ENCODE measurements around the gene PLAGL1. TPM values are rescaled to one million over a fixed set of nuclear protein-coding genes. Genes with fewer than 3 reads are reported as not detected.
"Not testable (repeated sequence)": the region's sequence is repeated elsewhere in the genome, so short reads cannot be mapped to it uniquely, and the experiment has no call there.

The PLAGL1 gene
- 100 to 1,000 TPM; 228 to 470 (median 298) TPM for polyA plus RNA-seq (ENCODE audit: insufficient read length in 12 of 12)
- long read RNA-seq, donor 1, transcript PLAGL1-226 (7 exons, 3,229 nt), result major isoform, 5 of 29 reads
- long read RNA-seq, donor 1, partial matches to known transcripts, result 20 of 29 reads
- long read RNA-seq, donor 1, other reads (novel, unspliced or antisense), result 0 of 29 reads
- long read RNA-seq, donor 2, transcript PLAGL1-223 (6 exons, 2,138 nt), result minor isoform, 10 of 83 reads
- long read RNA-seq, donor 2, transcript PLAGL1-226 (7 exons, 3,229 nt), result major isoform, 17 of 83 reads
- long read RNA-seq, donor 2, partial matches to known transcripts, result 46 of 83 reads
- long read RNA-seq, donor 2, other reads (novel, unspliced or antisense), result 5 of 83 reads
- long read RNA-seq, donor 3, partial matches to known transcripts, result 24 of 31 reads
- long read RNA-seq, donor 3, other reads (novel, unspliced or antisense), result 0 of 31 reads
- long read RNA-seq, donor 4, transcript PLAGL1-226 (7 exons, 3,229 nt), result major isoform, 5 of 36 reads
- long read RNA-seq, donor 4, partial matches to known transcripts, result 21 of 36 reads
- long read RNA-seq, donor 4, other reads (novel, unspliced or antisense), result 0 of 36 reads
- long read RNA-seq, donor 5, transcript PLAGL1-226 (7 exons, 3,229 nt), result minor isoform, 8 of 133 reads
- long read RNA-seq, donor 5, transcript PLAGL1-203 (3 exons, 2,800 nt), result major isoform, 13 of 133 reads
- long read RNA-seq, donor 5, transcript PLAGL1-223 (6 exons, 2,138 nt), result minor isoform, 10 of 133 reads
- long read RNA-seq, donor 5, partial matches to known transcripts, result 83 of 133 reads
- long read RNA-seq, donor 5, other reads (novel, unspliced or antisense), result 12 of 133 reads
- long read RNA-seq, donor 6, transcript PLAGL1-223 (6 exons, 2,138 nt), result major isoform, 5 of 47 reads
- long read RNA-seq, donor 6, partial matches to known transcripts, result 35 of 47 reads
- long read RNA-seq, donor 6, other reads (novel, unspliced or antisense), result 0 of 47 reads
- long read RNA-seq, donor 7, transcript PLAGL1-226 (7 exons, 3,229 nt), result major isoform, 7 of 33 reads
- long read RNA-seq, donor 7, partial matches to known transcripts, result 20 of 33 reads
- long read RNA-seq, donor 7, other reads (novel, unspliced or antisense), result 0 of 33 reads
- long read RNA-seq, donor 8, transcript PLAGL1-203 (3 exons, 2,800 nt), result major isoform, 9 of 220 reads
- long read RNA-seq, donor 8, transcript PLAGL1-226 (7 exons, 3,229 nt), result minor isoform, 8 of 220 reads
- long read RNA-seq, donor 8, transcript PLAGL1-223 (6 exons, 2,138 nt), result minor isoform, 8 of 220 reads
- long read RNA-seq, donor 8, partial matches to known transcripts, result 178 of 220 reads
- long read RNA-seq, donor 8, other reads (novel, unspliced or antisense), result 13 of 220 reads
- long read RNA-seq, donor 9, transcript PLAGL1-223 (6 exons, 2,138 nt), result major isoform, 7 of 65 reads
- long read RNA-seq, donor 9, transcript PLAGL1-226 (7 exons, 3,229 nt), result minor isoform, 6 of 65 reads
- long read RNA-seq, donor 9, partial matches to known transcripts, result 51 of 65 reads
- long read RNA-seq, donor 9, other reads (novel, unspliced or antisense), result 0 of 65 reads
- long read RNA-seq, donor 10, transcript PLAGL1-223 (6 exons, 2,138 nt), result minor isoform, 5 of 74 reads
- long read RNA-seq, donor 10, transcript PLAGL1-226 (7 exons, 3,229 nt), result major isoform, 11 of 74 reads
- long read RNA-seq, donor 10, partial matches to known transcripts, result 53 of 74 reads
- long read RNA-seq, donor 10, other reads (novel, unspliced or antisense), result 0 of 74 reads
- long read RNA-seq, donor 11, transcript PLAGL1-223 (6 exons, 2,138 nt), result major isoform, 5 of 91 reads
- long read RNA-seq, donor 11, transcript PLAGL1-203 (3 exons, 2,800 nt), result major isoform, 5 of 91 reads
- long read RNA-seq, donor 11, transcript PLAGL1-226 (7 exons, 3,229 nt), result major isoform, 5 of 91 reads
- long read RNA-seq, donor 11, partial matches to known transcripts, result 68 of 91 reads
- long read RNA-seq, donor 11, other reads (novel, unspliced or antisense), result 5 of 91 reads

DNA sequence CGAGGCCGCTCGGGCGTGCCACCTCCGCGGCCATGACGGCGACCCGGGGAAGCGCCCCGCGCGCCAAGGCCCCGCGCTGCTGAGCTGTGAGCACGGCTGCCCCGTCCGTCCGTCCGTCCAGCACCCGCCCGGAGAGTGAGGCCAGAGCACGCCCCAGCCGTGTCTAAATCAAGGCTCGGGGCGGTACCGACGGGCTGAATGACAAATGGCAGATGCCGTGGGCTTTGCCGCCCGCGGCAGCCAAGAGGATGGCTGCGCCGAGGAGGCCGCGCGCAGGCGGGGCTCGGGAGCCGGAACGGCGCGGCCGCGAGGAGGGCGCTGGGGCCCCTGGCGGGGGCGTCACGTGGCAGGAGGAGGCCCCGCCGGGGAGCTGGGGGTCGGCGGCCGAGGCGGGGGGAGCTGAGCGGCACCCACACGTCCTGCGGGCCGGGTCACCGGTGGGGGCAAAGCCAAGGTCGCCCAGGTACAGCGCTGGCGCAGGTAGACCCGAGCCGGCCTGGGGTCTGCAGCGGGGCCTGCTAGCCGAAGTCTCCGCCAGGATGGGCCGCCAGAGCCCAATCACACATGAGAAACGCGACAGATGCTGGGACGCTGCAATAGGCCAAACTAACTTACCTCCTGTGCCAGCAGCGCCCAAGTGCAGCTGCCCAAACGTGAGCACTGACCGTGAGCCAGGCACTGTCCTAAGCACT lies at the start of gene PLAGL1:
Gene PLAGL1, minus strand, starts transcription at position 140 of the 692 bp plus-strand sequence. CDS start 60,123 bp downstream, outside the sequence.
- DNase-seq, result peak; percentile 73

- no peak for DNase-seq
Measured at GRCh38 chr6:144055121-144055931, 47.3 kb upstream of the PLAGL1 start.

DNA sequence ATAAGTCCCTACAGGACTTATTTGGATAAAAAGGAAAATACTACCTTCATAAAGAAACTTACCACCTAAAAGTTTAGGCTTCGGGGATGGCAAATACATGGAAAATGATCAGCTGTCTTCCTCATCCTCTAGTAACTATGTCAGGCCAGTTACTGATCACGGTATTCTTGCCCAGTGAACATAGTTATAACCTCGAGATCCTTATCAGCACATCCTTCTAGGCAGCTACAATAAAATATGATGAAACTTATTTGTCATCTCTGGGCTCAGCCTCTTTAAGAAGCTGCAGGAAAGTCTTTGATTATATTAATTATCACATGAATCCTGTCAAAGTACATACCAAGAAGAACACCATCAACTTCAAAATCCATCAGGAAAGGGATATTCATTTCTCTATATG lies 45.5 kb upstream of the PLAGL1 start:
- DNase-seq, result no peak

DNA sequence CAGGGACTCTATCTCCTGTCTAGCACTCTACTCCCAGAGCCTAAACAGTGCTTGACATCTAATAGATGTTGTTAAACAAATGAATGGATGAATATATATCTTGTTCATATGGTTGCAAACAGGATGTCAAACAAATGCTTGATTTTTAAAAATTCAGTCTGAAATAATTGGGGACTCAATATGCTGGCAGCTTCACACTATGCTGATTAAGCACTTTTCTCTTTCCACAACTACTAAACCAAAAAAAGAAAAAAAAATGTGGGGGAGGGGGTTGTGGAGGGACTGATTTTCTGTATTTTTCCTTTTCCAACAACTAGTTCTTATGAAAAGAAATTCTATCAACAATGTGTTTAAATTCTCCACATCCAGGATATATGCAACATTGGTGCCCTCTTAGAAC lies 44.4 kb upstream of the PLAGL1 start:
- DNase-seq, result no peak

GRCh38 chr6:144049386-144049785 lies 41.3 kb upstream of the PLAGL1 start:
- DNase-seq, result no peak

GRCh38 chr6:144047688-144048087 lies 39.6 kb upstream of the PLAGL1 start:
- DNase-seq, result no peak

DNA sequence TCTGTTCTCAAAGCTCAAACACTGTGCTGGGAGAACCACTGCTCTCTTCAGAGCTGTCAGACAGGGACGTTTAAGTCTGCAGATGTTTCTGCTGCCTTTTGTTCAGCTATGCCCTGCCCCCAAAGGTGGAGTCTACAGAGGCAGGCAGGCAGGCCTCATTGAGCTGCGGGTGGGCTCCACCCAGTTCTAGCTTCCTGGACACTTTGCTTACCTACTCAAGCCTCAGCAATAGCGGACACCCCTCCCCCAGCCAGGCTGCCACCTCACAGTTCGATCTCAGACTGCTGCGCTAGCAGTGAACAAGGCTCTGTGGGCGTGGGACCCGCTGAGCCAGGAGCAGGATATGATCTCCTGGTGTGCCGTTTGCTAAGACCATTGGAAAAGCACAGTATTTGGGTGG lies 38.6 kb upstream of the PLAGL1 start:
- DNase-seq, result not testable (repeated sequence)

- not testable (repeated sequence) for DNase-seq
Measured at GRCh38 chr6:144044989-144045388, 36.9 kb upstream of the PLAGL1 start.

DNA sequence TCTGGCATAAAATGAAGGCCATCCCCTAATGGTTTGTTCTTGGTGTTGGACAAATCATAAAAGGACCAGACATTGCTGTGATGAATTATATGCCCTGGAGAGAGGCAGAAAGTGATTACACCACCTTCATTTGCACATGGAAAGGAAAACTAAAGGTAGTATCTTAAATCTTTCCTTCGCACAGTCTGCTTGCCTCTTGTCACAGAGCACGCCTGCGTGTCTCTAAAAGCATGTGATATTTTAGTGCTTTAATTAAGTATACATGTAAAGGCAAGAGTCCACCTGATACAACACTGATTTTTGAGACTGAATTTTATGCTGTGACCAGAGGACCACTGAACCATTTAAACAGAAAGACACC lies 28.8 kb upstream of the PLAGL1 start:
- no peak for DNase-seq

DNA sequence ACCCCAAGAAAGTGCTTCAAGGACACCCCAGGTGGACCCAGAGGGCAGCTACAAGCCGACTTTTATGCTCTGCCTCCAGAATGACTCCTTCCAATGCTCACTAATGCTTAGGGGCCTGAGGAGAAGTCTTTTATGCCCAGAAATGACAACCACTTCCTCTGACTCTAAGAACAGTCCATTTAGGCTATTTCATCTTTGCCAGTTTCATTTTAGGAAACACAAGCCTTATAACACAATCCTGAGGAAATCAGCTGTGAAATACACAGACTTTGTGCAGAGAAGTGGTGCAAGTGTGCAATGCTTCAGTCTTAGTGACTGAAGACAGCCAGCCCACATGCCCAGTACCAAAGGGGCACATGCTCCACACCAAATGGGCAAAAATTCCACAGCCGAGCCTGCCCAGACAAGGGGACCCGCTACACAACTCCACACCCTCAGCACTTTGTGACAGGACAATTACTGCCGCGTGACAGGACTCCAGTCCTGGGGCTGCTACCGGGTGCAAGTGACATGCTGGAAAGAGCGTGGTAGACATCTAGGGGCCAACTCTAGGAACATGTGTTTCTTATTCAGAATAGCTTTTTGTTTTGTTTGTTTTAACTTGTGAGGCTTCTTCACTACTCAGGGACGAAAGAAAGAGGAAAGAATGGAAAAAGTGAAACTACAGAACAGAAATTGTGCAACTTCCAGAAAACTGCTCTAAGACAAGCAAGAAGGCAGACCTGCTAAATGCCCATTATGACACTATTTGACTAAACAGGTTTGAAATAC lies 28.2 kb upstream of the PLAGL1 start:
- peak; percentile 31 for DNase-seq

DNA sequence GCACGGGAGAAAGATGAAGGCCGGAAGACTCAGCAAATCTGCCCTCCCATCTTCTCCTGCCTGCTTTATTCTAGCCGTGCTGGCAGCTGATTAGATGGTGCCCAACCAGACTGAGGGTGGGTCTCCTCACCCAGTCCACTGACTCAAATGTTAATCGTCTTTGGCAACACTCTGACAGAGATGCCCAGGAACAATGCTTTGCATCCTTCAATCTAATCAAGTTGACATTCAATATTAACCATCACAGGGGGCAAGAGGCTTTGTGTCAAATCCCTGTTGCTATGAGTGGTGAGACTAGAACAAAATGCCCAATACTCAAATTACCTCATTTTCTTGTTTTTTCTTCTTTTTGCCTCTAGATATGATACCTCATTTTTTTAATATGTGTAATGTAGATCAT lies 27.4 kb upstream of the PLAGL1 start:
- DNase-seq, result no peak

DNA sequence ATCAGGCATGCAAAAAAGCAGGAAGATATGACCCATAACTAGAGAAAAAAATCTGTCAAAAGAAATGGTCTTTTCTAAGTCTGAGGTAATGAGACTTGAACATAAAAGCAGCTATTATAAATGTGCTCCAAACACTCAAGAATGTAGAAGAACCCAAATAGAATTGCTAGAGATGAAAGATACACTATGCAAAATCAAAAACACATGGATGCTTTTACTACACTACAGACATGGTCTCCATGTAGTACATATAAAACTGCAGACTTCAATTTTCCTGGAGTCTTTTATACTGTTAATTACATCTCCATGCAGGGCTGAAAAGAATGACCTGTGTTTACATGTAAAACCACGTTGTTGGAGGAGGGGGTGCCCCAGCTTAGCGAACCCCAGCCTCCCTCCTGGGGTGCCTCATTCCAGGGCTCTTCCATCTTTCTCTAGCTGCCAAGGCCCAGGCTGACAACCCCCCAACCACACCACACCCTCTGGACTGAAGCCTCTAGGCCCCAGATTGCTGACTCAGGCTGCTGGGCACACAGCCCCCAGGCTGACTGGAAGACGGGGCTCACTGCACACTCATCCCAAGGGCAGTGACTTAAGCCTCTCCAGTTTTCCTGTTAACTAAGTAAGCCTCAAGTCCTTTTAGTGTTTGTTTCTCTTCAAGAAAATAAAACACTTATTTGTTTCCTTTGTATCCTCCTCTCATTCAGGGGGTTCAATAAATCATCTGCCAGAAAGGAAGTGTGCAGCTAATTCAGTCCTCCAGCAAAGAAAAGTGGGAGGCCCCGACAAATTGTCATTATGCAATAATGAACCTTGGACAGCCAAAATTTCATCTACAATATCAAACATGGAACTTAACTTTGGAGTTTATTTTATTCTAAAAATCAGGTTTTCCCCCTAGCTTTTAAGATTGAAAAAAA lies 26.0 kb upstream of the PLAGL1 start:
- DNase-seq, result no peak

GRCh38 chr6:144029452-144029851 lies 21.4 kb upstream of the PLAGL1 start:
- no peak for DNase-seq

DNA sequence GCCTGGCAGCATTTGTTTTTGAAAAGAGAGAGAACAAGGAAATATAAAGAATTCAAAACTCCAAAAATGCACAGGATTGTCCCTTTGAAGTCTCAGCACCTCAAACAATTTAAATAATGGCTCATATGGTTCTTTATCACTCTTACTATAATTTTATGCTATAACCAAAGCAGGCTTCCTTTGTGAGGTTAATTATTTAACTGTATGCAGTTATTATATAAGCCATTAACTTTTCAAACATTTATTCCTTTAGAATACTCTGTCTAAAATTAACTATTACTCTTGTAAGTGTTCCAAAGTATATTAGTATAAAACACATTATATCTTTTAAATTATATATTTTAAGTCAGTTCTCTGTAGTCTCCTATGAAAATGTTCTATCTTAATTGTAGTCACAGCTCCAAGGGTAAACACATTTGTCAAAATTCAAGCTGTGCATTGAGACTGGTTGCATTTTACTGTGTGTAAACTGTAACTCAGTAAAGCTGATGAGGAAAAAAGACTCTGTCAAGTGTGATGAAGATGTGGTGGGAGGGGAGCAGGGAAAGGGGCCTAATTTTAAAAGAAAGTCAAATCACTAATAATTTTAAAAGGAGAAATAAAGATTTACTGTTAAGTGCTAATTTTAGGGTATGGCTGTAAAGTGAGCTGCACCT lies 20.0 kb upstream of the PLAGL1 start:
- no peak for DNase-seq

DNA sequence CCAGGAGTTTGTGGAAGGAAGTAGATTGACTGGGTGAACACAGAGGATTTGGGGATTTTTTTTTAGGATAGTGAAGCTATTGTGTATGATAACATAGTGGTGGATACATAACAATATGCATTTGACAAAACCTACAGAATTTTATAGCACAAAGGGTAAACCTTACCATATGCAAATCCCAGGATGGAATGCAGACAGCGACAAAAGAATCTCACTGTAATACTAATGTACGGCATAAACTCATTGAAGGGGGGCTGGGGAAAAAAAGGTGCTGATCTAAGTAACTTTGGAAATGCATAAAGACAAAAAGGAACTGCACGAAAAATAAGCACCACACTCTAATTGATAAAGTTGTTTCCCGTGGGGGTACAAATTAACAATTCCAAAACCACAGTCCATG lies 15.2 kb upstream of the PLAGL1 start:
- no peak for DNase-seq

DNA sequence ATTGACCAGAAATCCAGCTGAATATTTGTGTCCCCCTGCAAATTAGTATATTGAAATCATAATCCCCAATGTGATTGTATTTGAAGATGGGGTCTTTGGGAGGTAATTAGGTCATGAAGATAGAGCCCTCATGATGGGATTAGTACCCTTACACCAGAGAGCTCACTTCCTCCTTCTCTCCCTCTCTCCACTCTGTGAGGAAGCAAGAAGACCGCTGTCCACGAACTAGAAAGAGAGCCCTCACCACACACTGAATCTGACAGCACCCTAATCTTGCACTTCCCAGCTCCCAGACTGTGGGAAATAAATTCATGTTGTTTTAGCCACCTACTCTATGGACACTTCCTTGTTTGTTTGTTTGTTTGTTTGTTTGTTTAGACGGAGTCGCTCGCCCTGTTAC lies 11.9 kb upstream of the PLAGL1 start:
- no peak for DNase-seq

All from muscle of arm (tissue), 14 donors.